Measurements from ENCODE around the gene SORBS2. TPM values are rescaled to one million over a fixed set of nuclear protein-coding genes. Genes with fewer than 3 reads are reported as not detected.

The SORBS2 gene
- total RNA-seq, 1 donor, result 1.7 TPM

DNA sequence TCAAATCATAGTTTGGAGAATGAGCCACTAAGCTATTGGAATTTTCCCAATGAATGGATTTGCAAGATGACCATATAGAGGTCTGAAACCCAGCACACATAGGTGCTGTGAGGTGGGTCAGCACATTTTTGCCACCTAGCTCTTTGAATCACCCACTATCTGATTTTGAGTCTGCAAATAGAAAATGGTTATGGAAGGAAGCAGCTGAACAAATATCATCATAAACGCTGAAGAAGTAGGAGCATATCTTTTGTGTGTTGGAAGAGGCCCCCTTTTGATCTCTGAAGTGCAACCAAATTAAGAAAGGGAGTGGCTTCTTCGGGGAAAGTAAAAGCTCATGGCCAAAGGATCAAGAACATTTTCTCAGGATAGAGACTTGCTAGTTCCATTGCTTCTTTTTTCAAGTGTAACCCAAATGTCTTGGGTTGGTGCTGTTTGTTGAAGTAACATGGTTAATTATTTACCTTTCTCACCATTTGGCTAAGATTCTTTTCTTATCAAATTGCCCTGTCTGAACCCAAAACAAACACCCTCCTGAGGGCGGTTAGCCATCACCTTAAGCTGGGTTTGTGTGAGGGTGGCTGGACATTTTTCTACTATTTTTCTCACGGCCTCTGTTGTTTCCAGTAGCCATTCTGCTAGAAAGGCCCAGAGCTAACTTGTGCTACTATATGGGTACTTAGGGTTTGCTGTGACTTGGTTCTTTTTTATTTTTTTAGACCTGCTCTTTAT, 18.4 kb upstream of the SORBS2 start:
- DNase-seq (ENCODE audit: low read depth), result no peak
- H3K4me3 ChIP-seq (ENCODE audit: low read depth, low read length), result no peak overlapping the region
- no peak for TF ChIP-seq CTCF (IDR thresholded peaks at IDR 0.05; ENCODE audit: insufficient read depth, low read depth, low read length)

GRCh38 chr4:185826381-185826780, 14.4 kb upstream of the SORBS2 start:
- TF ChIP-seq CTCF (IDR thresholded peaks at IDR 0.05; ENCODE audit: insufficient read depth, low read depth, low read length), result no peak
- H3K4me3 ChIP-seq (ENCODE audit: low read depth, low read length), result no peak overlapping the region
- no peak for DNase-seq (ENCODE audit: low read depth)

DNA sequence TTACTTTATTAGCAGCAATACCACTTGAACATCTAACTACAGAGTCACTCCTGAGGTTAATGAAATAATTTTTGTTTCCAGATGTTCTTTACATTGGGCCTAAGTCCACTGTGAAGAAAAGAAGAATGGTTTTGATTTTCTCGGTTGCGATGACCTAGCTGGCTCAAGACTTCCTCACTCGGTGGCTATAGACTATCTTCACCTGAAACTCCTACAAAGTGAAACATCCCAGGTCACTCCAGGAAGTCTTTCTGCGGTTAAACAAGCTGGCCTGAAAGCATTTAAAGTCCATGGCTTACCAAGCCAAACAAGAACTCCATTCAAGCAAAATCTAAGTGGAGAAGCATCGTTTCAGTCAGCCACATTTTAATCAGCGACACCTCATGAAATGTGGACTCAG, 13.7 kb upstream of the SORBS2 start:
- TF ChIP-seq CTCF (IDR thresholded peaks at IDR 0.05; ENCODE audit: insufficient read depth, low read depth, low read length), result no peak
- DNase-seq (ENCODE audit: low read depth), result no peak
- no peak overlapping the region for H3K4me3 ChIP-seq (ENCODE audit: low read depth, low read length)

DNA sequence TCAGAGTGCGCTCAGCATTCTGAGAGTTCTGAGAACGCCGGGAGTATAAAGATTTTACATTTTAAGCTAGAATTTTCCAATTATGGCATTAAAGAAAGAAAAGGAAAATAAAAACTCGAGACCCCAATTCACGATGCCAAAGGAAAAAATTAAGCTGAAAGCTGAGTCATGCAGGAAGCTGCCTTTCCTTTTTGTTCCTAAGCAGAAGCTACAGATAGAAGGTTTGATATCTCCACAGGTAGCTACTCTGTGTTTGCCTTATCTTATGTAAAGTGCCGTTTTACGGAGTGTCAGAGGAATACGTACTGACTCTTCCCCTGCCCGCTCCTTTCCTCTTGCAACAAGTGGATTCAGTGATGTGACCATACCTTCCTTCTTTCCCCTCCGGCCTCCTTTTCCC, 10.8 kb upstream of the SORBS2 start:
- no peak for TF ChIP-seq CTCF (IDR thresholded peaks at IDR 0.05; ENCODE audit: insufficient read depth, low read depth, low read length)

DNA sequence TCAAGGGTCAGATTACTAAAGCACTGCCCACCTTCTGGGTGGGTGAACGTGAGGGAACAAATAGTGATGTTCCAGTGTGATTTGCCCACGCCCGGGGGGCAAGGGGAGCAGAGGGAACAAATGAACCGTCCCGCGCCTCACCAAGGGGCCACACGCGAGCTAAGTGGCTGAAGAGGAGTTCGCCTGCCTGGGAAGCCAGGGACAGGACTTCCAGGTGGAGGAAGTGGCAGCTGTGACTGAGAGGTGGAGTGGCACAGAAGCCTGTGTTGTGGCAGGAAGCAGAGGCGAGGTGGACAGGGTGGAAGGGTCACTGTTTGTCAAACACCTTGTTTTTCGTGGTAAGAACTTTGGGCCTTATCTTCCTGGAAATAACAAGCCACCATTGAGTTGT, 9.0 kb upstream of the SORBS2 start:
- no peak for DNase-seq (ENCODE audit: low read depth)
- no peak for TF ChIP-seq CTCF (IDR thresholded peaks at IDR 0.05; ENCODE audit: insufficient read depth, low read depth, low read length)
- H3K4me3 ChIP-seq (ENCODE audit: low read depth, low read length), result no peak overlapping the region

More for the DNA sequence above, 10.8 kb upstream of the SORBS2 start:
- no peak overlapping the region for H3K4me3 ChIP-seq (ENCODE audit: low read depth, low read length)
- no peak for DNase-seq (ENCODE audit: low read depth)

- no peak overlapping the region for H3K4me3 ChIP-seq (ENCODE audit: low read depth, low read length)
- TF ChIP-seq CTCF (IDR thresholded peaks at IDR 0.05; ENCODE audit: insufficient read depth, low read depth, low read length), result no peak
- no peak for DNase-seq (ENCODE audit: low read depth)
Observed at GRCh38 chr4:185820146-185821028, 8.4 kb upstream of the SORBS2 start.

Data from fibroblast of villous mesenchyme (primary cell).